Ovary (tissue), 3 donors: ENCODE data around the gene ERRFI1.

Experiments used
- CTCF ChIP-seq, 3 donors: fragments of 450-650 bp in 2 of 3; fragments of 200-600 bp in 1 of 3; IDR thresholded peaks; one replicate each; pipeline versions ENCODE4 v1.5.1 to v1.8.0; 2016 to 2022; ENCODE audit warnings: antibody characterized with exemption in 3 of 3, mild to moderate bottlenecking in 1 of 3
- POLR2A ChIP-seq: fragments of 450-650 bp; IDR thresholded peaks from one replicate; pipeline ENCODE4 v1.6.1; 2017; ENCODE audit warnings: antibody characterized with exemption, mild to moderate bottlenecking, moderate library complexity
- donor health status: DM: no; HTN: no; CAD: no.

- TF ChIP-seq CTCF (IDR thresholded peaks at IDR 0.05) (no peak), POLR2A (no peak)
Observed at GRCh38 chr1:7984811-7985210, 41.3 kb downstream of the ERRFI1 start.
